NCI-H774 (cell line): Measurements from ENCODE around the gene AFF3.
"Not testable (repeated sequence)": the region's sequence is repeated elsewhere in the genome, so short reads cannot be mapped to it uniquely, and the experiment has no call there.

Source experiments
- DNase-seq: peaks from one replicate; lab custom pipeline; 2025; lab: John Stamatoyannopoulos, UW

The AFF3 gene

GRCh38 chr2:99787769-99788382 is 354.5 kb downstream of the AFF3 start:
- no peak for DNase-seq

- no peak for DNase-seq
Observed at GRCh38 chr2:99786636-99787390, 355.6 kb downstream of the AFF3 start.

GRCh38 chr2:99784946-99785345 is 357.4 kb downstream of the AFF3 start:
- no peak for DNase-seq

GRCh38 chr2:99784282-99784681 is 358.1 kb downstream of the AFF3 start:
- DNase-seq = no peak

GRCh38 chr2:99780276-99780675 is 362.1 kb downstream of the AFF3 start:
- DNase-seq = no peak

- no peak for DNase-seq
Observed at GRCh38 chr2:99779276-99779675, 363.1 kb downstream of the AFF3 start.

GRCh38 chr2:99777656-99778290 is 364.6 kb downstream of the AFF3 start:
- DNase-seq = no peak

- no peak for DNase-seq
Observed at GRCh38 chr2:99776906-99777646, 365.3 kb downstream of the AFF3 start.

GRCh38 chr2:99776206-99776905 is 366.0 kb downstream of the AFF3 start:
- DNase-seq = no peak

- DNase-seq = no peak
Observed at GRCh38 chr2:99775585-99775984, 366.8 kb downstream of the AFF3 start.

- DNase-seq = not testable (repeated sequence)
Observed at GRCh38 chr2:99773642-99774041, 368.7 kb downstream of the AFF3 start.

- no peak for DNase-seq
Observed at GRCh38 chr2:99772591-99773331, 369.6 kb downstream of the AFF3 start.

GRCh38 chr2:99771681-99772333 is 370.6 kb downstream of the AFF3 start:
- DNase-seq = no peak

- DNase-seq = no peak
Observed at GRCh38 chr2:99770876-99771275, 371.5 kb downstream of the AFF3 start.

GRCh38 chr2:99765731-99766318 is 376.6 kb downstream of the AFF3 start:
- DNase-seq = no peak

- no peak for DNase-seq
Observed at GRCh38 chr2:99763764-99764163, 378.6 kb downstream of the AFF3 start.

GRCh38 chr2:99762714-99763113 is 379.7 kb downstream of the AFF3 start:
- no peak for DNase-seq

GRCh38 chr2:99757611-99758114 is 384.7 kb downstream of the AFF3 start:
- DNase-seq = no peak

GRCh38 chr2:99756059-99756458 is 386.3 kb downstream of the AFF3 start:
- no peak for DNase-seq

- no peak for DNase-seq
Observed at GRCh38 chr2:99754210-99754609, 388.2 kb downstream of the AFF3 start.
